Fibroblast of lung (primary cell): ENCODE measurements around the gene ABCC11. TPM values are rescaled to one million over a fixed set of nuclear protein-coding genes. Genes with fewer than 3 reads are reported as not detected.

Experiments
- DNase-seq, 2 donors: peaks; one replicate each; pipeline versions ENCODE4 v3.0.0 to v3.0.0-alpha.2; 2010; ENCODE audit warnings: low read depth in 2 of 2
- H2AFZ ChIP-seq: 2 replicates; pipeline ENCODE4 v1.5.1; 2012; ENCODE audit warnings: low read length, control low read depth, inconsistent platforms
- H3K27ac ChIP-seq: 2 replicates; pipeline ENCODE4 v1.5.1; 2011; ENCODE audit warnings: low read length, control low read depth; ENCODE audit not compliant: insufficient read depth
- H3K27me3 ChIP-seq: 2 replicates; pipeline ENCODE4 v1.5.1; 2011; ENCODE audit warnings: mild to moderate bottlenecking, low read length; ENCODE audit not compliant: control insufficient read depth, insufficient read depth
- H3K36me3 ChIP-seq: 2 replicates; pipeline ENCODE4 v1.5.1; 2011; ENCODE audit warnings: low read length; ENCODE audit not compliant: control insufficient read depth, insufficient read depth
- H3K4me1 ChIP-seq: 2 replicates; pipeline ENCODE4 v1.5.1; 2011; ENCODE audit warnings: low read length; ENCODE audit not compliant: control insufficient read depth, insufficient read depth; ENCODE audit errors: extremely low read depth
- H3K4me2 ChIP-seq: 2 replicates; pipeline ENCODE4 v1.5.1; 2011; ENCODE audit warnings: low read length, control low read depth; ENCODE audit not compliant: insufficient read depth; ENCODE audit errors: extremely low read depth
- H3K4me3 ChIP-seq, 4 experiments: fragments of 200-600 bp in 1 of 4; sonication (generic) in 1 of 4; replicated peaks in 1 of 4; 2 replicates each; pipeline ENCODE4 v1.5.1; 2011 to 2016; ENCODE audit warnings: low read length in 4 of 4, low read depth in 3 of 4, mild to moderate bottlenecking in 3 of 4, control low read depth in 2 of 4, inconsistent platforms in 1 of 4, mixed read lengths in 1 of 4; ENCODE audit not compliant: insufficient read depth in 1 of 4; ENCODE audit errors: control extremely low read depth in 1 of 4
- H3K79me2 ChIP-seq: 2 replicates; pipeline ENCODE4 v1.5.1; 2012; ENCODE audit warnings: mild to moderate bottlenecking, low read length, inconsistent platforms; ENCODE audit not compliant: control insufficient read depth, insufficient read depth
- H3K9ac ChIP-seq: 2 replicates; pipeline ENCODE4 v1.5.1; 2011; ENCODE audit warnings: mild to moderate bottlenecking, low read length, control low read depth; ENCODE audit not compliant: insufficient read depth
- H3K9me3 ChIP-seq: 2 replicates; pipeline ENCODE4 v1.5.1; 2012; ENCODE audit warnings: low read depth, low read length; ENCODE audit not compliant: control insufficient read depth, insufficient read depth
- H4K20me1 ChIP-seq: 2 replicates; pipeline ENCODE4 v1.5.1; 2011; ENCODE audit warnings: low read length; ENCODE audit not compliant: control insufficient read depth, insufficient read depth; ENCODE audit errors: extremely low read depth
- EZH2 ChIP-seq: IDR thresholded peaks from 2 replicates; pipeline ENCODE4 v1.5.1; 2012; ENCODE audit warnings: low read length, control low read depth, mild to moderate bottlenecking; ENCODE audit errors: missing control alignments
- polyA minus RNA-seq: library from RNA; depleted of rRNA, polyadenylated mRNA; stranded (reverse); fragments of >200 nt; gene quantifications from 2 replicates; pipeline ENCODE4 v1.2.3, GENCODE V29; 2011; ENCODE audit warnings: low replicate concordance
- polyA plus RNA-seq, 2 donors: library from polyadenylated mRNA; depleted of rRNA in 1 of 2; stranded (reverse) in 1 of 2; unstranded in 1 of 2; fragments of >200 nt; gene quantifications; 2 replicates each; pipeline ENCODE4 v1.2.1, GENCODE V29; 2011 to 2012; ENCODE audit warnings: missing spikeins in 1 of 2
- total RNA-seq: library from RNA; depleted of rRNA; stranded (reverse); fragments of >200 nt; gene quantifications from 2 replicates; pipeline ENCODE4 v1.2.1, GENCODE V29; 2014
- TF ChIP-seq, protein P1 (sequence below), 2 donors: IDR thresholded peaks in 1 of 2; conservative IDR thresholded peaks in 1 of 2; 1 replicate in 1 of 2; 2 replicates in 1 of 2; pipeline ENCODE4 v1.5.1; 2011 to 2012; ENCODE audit warnings: low read length in 2 of 2, control low read depth in 1 of 2, inconsistent platforms in 1 of 2, low read depth in 1 of 2, mild to moderate bottlenecking in 1 of 2

ABCC11 gene
- total RNA-seq: under 0.01 and 0.17 TPM in 2 replicates
- 0.20 and 0.25 TPM in 2 replicates for polyA plus RNA-seq
- 0.15 and 0.17 TPM in 2 replicates for polyA plus RNA-seq (2012)
- 0.08 and 1.4 TPM in 2 replicates for polyA minus RNA-seq

DNA sequence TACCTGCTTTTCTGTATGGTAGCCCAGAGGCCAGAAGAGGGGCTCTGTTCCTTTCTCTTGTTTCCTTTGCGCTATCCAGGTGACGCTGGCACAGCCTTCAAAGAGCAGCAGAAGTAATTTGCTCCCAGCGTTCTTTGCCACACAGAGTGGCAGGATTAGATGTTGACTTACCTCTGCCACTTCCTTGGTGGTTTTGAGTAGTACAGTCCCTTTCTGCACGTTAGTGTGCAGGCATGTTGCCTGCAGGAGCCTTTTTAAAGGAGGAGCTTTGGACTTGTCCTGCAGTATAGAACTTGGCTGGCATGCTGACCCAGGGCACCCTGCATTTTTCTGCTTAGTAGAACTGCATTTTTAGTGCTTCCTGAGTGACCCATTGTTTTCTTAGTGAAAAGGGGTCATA lies at the start of gene ABCC11:
ABCC11 (minus strand) TSS at position 229 of the 400 bp plus-strand sequence. CDS start 15,618 bp downstream, outside the sequence.
- Histone ChIP-seq H3K36me3 (no peaks in the 10 kb centered on the region), H3K79me2 (peaks cover 60% of the 10 kb centered on the region), H4K20me1 (no peaks in the 10 kb centered on the region), H3K27me3 (no peaks in the 10 kb centered on the region), H3K4me2 (peak within 1 kb of the TSS; percentile 60), H3K4me1 (no peaks in the 10 kb centered on the region), H3K9ac (no peak within 1 kb of the TSS), H2AFZ (no peak within 1 kb of the TSS), H3K4me3 (peak within 1 kb of the TSS in 2 of 4 experiments; percentile 66 to 99), H3K9me3 (no peaks in the 10 kb centered on the region), H3K27ac (no peak within 1 kb of the TSS)
- no peak for DNase-seq
- TF ChIP-seq, protein P1, sequence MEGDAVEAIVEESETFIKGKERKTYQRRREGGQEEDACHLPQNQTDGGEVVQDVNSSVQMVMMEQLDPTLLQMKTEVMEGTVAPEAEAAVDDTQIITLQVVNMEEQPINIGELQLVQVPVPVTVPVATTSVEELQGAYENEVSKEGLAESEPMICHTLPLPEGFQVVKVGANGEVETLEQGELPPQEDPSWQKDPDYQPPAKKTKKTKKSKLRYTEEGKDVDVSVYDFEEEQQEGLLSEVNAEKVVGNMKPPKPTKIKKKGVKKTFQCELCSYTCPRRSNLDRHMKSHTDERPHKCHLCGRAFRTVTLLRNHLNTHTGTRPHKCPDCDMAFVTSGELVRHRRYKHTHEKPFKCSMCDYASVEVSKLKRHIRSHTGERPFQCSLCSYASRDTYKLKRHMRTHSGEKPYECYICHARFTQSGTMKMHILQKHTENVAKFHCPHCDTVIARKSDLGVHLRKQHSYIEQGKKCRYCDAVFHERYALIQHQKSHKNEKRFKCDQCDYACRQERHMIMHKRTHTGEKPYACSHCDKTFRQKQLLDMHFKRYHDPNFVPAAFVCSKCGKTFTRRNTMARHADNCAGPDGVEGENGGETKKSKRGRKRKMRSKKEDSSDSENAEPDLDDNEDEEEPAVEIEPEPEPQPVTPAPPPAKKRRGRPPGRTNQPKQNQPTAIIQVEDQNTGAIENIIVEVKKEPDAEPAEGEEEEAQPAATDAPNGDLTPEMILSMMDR (conservative IDR thresholded peaks at IDR 0.05 in 1 of 2, IDR thresholded peaks at IDR 0.05 in 1 of 2; ENCODE audit: low read depth in 1 of 2, low read length in 2 of 2): no peak
- TF ChIP-seq EZH2: no peak

DNA sequence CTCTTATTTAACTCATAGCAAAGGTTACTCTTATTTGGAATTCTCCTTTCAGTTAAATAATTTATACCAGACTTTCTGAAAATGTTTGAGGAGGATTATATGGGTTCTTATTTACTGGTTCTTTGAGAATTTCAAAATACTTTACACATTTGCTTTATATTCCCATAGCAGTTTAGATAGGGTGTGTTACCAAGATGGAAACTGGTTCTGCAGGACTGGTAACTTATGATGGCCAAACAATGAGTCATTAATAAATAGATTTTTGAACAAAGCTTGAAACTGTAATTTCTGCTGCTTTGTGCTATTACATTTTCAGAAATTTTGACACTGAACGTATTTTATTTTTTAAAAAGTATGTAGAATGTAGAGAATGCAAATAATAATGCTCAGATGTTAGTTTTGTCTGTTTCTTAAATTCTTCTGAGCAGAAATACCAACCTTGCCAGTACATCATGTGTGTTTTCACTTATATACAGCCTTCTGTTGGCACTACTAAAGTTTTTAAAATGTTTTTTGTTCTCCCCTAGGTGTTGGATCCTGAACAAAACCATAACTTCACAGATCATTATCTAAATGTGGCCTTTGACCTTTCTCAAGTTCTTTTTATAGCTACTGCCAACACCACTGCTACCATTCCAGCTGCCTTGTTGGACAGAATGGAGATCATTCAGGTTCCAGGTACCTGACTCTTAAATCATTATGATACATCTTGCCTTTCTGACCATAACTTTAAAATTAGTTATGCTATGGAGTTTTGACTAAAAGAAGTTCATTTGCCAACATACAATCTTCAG lies 48.3 kb upstream of the ABCC11 start:
- Histone ChIP-seq H3K9me3 (no peaks in the 10 kb centered on the region), H3K9ac (no peak overlapping the region), H3K79me2 (no peaks in the 10 kb centered on the region), H3K36me3 (no peaks in the 10 kb centered on the region), H3K27me3 (no peaks in the 10 kb centered on the region), H3K4me2 (no peak overlapping the region), H3K27ac (no peak overlapping the region), H4K20me1 (no peaks in the 10 kb centered on the region), H2AFZ (no peak overlapping the region), H3K4me3 (no peak overlapping the region), H3K4me1 (no peaks in the 10 kb centered on the region)
- no peak for DNase-seq
- no peak for TF ChIP-seq EZH2
- TF ChIP-seq, protein P1 (conservative IDR thresholded peaks at IDR 0.05 in 1 of 2, IDR thresholded peaks at IDR 0.05 in 1 of 2; ENCODE audit: low read depth in 1 of 2, low read length in 2 of 2): no peak

DNA sequence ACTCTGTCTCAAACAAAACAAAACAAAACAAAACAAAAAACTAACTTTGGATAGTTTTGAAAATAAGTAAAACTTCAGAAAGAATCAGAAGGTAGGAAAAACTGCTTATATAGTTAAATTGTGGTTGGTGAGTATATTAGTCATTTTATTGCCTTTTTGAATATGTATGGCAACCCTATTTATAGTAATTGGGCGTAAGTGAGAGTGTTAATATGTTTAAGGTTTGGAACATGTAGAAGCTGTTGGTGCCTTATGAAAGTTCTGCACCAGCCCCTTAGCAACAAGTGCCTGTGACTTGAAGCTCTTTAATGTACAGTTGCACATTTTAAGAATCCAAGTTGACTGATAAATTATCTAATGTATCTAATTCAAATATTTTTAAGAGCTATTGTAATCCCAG lies 47.4 kb upstream of the ABCC11 start:
- no peaks in the 10 kb centered on the region for H3K36me3 ChIP-seq
- no peaks in the 10 kb centered on the region for H4K20me1 ChIP-seq
- H3K27me3 ChIP-seq: no peaks in the 10 kb centered on the region
- no peaks in the 10 kb centered on the region for H3K79me2 ChIP-seq
- no peaks in the 10 kb centered on the region for H3K9me3 ChIP-seq
- no peak for DNase-seq
- no peak overlapping the region for H3K4me3 ChIP-seq
- no peak overlapping the region for H3K9ac ChIP-seq
- no peak overlapping the region for H3K4me2 ChIP-seq
- H3K4me1 ChIP-seq: no peaks in the 10 kb centered on the region
- no peak overlapping the region for H3K27ac ChIP-seq
- no peak for TF ChIP-seq EZH2
- TF ChIP-seq, protein P1 (conservative IDR thresholded peaks at IDR 0.05 in 1 of 2, IDR thresholded peaks at IDR 0.05 in 1 of 2; ENCODE audit: low read depth in 1 of 2, low read length in 2 of 2): no peak
- H2AFZ ChIP-seq: no peak overlapping the region
